ENCODE results near the gene TM2D3. TPM values are rescaled to one million over a fixed set of nuclear protein-coding genes. Genes with fewer than 3 reads are reported as not detected.

Gene TM2D3
- total RNA-seq, 1 experiment from 2014 or later: 35.2 TPM

DNA sequence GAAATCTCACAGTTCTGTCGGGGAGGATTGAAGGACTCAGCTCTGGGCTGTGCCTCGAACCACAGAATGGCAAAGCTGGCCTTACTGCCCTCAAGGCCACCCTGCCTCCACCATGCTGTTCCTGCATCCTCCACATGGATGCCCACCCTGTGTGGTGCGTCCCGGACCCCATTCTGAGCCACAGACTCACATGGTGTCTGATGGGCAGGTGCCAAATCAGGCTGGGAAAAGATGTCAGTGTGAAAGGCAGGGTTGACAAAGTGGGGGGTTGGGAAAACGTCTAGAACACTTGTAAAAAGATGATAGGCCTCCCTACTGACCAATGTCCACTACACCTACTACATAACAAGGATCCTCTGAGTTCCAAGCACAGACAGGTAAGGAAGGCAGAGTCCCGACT lies 49.4 kb downstream of the TM2D3 start:
- BruUV-seq (replicated peaks): no TSS peak
- no peak for ATAC-seq
- intact Hi-C loops (cut with micrococcal nuclease): no loop called here
- Histone ChIP-seq H3K27ac (ENCODE audit: low read depth, low read length) (no peak overlapping the region), H2AFZ (ENCODE audit: low read depth, low read length, poor library complexity, severe bottlenecking) (no peak overlapping the region), H3K36me3 (ENCODE audit: control insufficient read depth in 1 of 2, insufficient read depth in 2 of 2, low read length in 2 of 2) (no peaks in the 10 kb centered on the region), H4K20me1 (ENCODE audit: insufficient read depth) (no peaks in the 10 kb centered on the region), H3K4me2 (ENCODE audit: low read length) (no peak overlapping the region), H3K79me2 (ENCODE audit: insufficient read depth, low read length) (no peaks in the 10 kb centered on the region), H3K9me3 (ENCODE audit: control insufficient read depth in 1 of 2, insufficient read depth in 1 of 2, low read depth in 1 of 2, low read length in 2 of 2) (no peaks in the 10 kb centered on the region), H3K4me1 (ENCODE audit: control insufficient read depth in 1 of 2, insufficient read depth in 2 of 2, low read length in 2 of 2) (0 out of 4 replicates have a peak, but pooled peaks cover 0 to 2% of the 10 kb centered on the region in 2 experiments), H3K9me2 (ENCODE audit: insufficient read depth) (no peaks in the 10 kb centered on the region), H3K9ac (ENCODE audit: low read length) (no peak overlapping the region), H3K27me3 (ENCODE audit: insufficient read depth, low read length) (no peaks in the 10 kb centered on the region), H3K4me3 (replicated peaks in 1 of 2; ENCODE audit: low read depth in 1 of 2, low read length in 2 of 2) (no peak overlapping the region)
- ChIA-PET POLR2A (no interaction called here), RAD21 (ENCODE audit: low non-redundant PET in 1 of 2, low total read pairs in 2 of 2, uncharacterized antibody in 2 of 2, unreplicated experiment in 2 of 2) (no interaction called here), CTCF (no interaction called here)
- DNase-seq (ENCODE audit: low read depth, low spot score): no peak
- TF ChIP-seq, protein P1, sequence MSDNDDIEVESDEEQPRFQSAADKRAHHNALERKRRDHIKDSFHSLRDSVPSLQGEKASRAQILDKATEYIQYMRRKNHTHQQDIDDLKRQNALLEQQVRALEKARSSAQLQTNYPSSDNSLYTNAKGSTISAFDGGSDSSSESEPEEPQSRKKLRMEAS (IDR thresholded peaks at IDR 0.05): no peak
- TF ChIP-seq, protein P2, sequence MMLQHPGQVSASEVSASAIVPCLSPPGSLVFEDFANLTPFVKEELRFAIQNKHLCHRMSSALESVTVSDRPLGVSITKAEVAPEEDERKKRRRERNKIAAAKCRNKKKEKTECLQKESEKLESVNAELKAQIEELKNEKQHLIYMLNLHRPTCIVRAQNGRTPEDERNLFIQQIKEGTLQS (IDR thresholded peaks at IDR 0.05): no peak
- TF ChIP-seq SIN3A (IDR thresholded peaks at IDR 0.05; ENCODE audit: low read depth) (no peak), ELF1 (IDR thresholded peaks at IDR 0.05; ENCODE audit: borderline replicate concordance, low read depth) (no peak), RAD21 (IDR thresholded peaks at IDR 0.05; ENCODE audit: low read depth) (no peak), SRF (IDR thresholded peaks at IDR 0.05; ENCODE audit: low read depth) (no peak), FOSL1 (IDR thresholded peaks at IDR 0.05; ENCODE audit: low read depth) (no peak), POLR2A (IDR thresholded peaks at IDR 0.05; ENCODE audit: borderline replicate concordance, extremely low read depth, insufficient read depth, insufficient read length) (no peak)
- TF ChIP-seq, protein P3, sequence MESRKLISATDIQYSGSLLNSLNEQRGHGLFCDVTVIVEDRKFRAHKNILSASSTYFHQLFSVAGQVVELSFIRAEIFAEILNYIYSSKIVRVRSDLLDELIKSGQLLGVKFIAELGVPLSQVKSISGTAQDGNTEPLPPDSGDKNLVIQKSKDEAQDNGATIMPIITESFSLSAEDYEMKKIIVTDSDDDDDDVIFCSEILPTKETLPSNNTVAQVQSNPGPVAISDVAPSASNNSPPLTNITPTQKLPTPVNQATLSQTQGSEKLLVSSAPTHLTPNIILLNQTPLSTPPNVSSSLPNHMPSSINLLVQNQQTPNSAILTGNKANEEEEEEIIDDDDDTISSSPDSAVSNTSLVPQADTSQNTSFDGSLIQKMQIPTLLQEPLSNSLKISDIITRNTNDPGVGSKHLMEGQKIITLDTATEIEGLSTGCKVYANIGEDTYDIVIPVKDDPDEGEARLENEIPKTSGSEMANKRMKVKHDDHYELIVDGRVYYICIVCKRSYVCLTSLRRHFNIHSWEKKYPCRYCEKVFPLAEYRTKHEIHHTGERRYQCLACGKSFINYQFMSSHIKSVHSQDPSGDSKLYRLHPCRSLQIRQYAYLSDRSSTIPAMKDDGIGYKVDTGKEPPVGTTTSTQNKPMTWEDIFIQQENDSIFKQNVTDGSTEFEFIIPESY (IDR thresholded peaks at IDR 0.05; ENCODE audit: extremely low read depth, insufficient replicate concordance, low read length): no peak
- TF ChIP-seq, protein P4, sequence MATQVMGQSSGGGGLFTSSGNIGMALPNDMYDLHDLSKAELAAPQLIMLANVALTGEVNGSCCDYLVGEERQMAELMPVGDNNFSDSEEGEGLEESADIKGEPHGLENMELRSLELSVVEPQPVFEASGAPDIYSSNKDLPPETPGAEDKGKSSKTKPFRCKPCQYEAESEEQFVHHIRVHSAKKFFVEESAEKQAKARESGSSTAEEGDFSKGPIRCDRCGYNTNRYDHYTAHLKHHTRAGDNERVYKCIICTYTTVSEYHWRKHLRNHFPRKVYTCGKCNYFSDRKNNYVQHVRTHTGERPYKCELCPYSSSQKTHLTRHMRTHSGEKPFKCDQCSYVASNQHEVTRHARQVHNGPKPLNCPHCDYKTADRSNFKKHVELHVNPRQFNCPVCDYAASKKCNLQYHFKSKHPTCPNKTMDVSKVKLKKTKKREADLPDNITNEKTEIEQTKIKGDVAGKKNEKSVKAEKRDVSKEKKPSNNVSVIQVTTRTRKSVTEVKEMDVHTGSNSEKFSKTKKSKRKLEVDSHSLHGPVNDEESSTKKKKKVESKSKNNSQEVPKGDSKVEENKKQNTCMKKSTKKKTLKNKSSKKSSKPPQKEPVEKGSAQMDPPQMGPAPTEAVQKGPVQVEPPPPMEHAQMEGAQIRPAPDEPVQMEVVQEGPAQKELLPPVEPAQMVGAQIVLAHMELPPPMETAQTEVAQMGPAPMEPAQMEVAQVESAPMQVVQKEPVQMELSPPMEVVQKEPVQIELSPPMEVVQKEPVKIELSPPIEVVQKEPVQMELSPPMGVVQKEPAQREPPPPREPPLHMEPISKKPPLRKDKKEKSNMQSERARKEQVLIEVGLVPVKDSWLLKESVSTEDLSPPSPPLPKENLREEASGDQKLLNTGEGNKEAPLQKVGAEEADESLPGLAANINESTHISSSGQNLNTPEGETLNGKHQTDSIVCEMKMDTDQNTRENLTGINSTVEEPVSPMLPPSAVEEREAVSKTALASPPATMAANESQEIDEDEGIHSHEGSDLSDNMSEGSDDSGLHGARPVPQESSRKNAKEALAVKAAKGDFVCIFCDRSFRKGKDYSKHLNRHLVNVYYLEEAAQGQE (IDR thresholded peaks at IDR 0.05; ENCODE audit: low read depth): no peak

All from HCT116 (cell line).